ENCODE results near the gene VIPR1.

VIPR1 gene

GRCh38 chr3:42544492-42545283 is 42.2 kb downstream of the VIPR1 start:
- in situ Hi-C loops (cut with MboI; ENCODE audit: low sequenced_read_pairs, unreplicated experiment) = no loop called here
- TF ChIP-seq, protein P1, sequence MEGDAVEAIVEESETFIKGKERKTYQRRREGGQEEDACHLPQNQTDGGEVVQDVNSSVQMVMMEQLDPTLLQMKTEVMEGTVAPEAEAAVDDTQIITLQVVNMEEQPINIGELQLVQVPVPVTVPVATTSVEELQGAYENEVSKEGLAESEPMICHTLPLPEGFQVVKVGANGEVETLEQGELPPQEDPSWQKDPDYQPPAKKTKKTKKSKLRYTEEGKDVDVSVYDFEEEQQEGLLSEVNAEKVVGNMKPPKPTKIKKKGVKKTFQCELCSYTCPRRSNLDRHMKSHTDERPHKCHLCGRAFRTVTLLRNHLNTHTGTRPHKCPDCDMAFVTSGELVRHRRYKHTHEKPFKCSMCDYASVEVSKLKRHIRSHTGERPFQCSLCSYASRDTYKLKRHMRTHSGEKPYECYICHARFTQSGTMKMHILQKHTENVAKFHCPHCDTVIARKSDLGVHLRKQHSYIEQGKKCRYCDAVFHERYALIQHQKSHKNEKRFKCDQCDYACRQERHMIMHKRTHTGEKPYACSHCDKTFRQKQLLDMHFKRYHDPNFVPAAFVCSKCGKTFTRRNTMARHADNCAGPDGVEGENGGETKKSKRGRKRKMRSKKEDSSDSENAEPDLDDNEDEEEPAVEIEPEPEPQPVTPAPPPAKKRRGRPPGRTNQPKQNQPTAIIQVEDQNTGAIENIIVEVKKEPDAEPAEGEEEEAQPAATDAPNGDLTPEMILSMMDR (IDR thresholded peaks at IDR 0.05; ENCODE audit: borderline replicate concordance, control extremely low read depth, extremely low read depth, insufficient read depth, missing control alignments) = no peak
- no peak for DNase-seq (ENCODE audit: low spot score)

GRCh38 chr3:42545284-42545900 is 42.9 kb downstream of the VIPR1 start:
- DNase-seq (ENCODE audit: low spot score) = no peak
- TF ChIP-seq, protein P1 (IDR thresholded peaks at IDR 0.05; ENCODE audit: borderline replicate concordance, control extremely low read depth, extremely low read depth, insufficient read depth, missing control alignments) = no peak
- in situ Hi-C loops (cut with MboI; ENCODE audit: low sequenced_read_pairs, unreplicated experiment) = no loop called here

DNA sequence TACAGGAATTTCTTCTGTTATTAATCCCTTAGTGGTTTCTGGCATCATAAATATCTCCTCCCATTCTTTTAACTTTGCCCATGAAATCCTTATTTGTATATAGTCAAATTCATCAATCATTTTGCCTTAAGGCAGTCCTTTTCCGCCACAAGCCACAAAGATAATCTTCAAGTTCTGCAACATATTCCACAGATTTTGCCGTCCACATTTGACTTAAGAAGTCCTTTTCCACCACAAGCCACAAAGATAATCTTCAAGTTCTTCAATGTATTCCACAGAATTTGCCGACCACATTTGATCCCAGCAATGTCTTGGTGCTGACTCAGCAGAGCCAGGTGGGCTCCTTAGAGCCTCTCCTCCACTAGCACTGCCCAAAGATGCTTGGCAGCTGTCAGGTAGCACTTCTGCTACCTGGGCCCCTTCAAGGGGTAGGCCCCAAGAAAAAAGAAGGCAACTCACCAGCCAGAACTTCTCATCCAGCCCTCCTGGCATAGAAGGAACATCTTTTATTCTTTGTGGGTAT is 44.3 kb downstream of the VIPR1 start:
- in situ Hi-C loops (cut with MboI; ENCODE audit: low sequenced_read_pairs, unreplicated experiment) = no loop called here
- TF ChIP-seq, protein P1 (IDR thresholded peaks at IDR 0.05; ENCODE audit: borderline replicate concordance, control extremely low read depth, extremely low read depth, insufficient read depth, missing control alignments) = no peak
- peak; percentile 7 for DNase-seq (ENCODE audit: low spot score)

DNA sequence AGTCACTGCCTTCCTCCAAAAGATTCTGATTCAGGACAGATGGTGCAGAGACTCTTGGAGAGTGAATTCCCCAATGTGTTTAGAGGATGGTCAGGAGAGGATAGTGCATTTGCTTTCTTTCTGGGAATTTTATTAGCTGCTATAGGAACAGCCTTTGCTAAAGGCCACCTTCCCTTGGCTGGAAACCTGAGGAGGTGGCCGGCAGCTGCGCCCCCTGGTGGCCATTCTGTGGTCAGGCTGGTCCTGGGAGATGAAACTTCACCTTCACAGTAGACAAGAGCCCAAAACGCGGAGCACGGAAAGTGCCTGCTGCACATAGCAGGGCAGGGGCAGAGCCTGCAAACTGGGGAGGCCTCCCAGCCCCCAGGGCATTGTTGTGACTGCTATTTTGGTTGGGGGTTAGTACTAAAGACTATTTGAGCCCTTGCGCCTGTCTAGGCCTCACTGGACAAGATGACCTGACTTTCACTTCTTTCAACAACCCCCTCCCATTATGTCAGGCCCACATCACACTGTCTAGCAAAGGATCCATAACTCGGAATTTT is 45.0 kb downstream of the VIPR1 start:
- TF ChIP-seq, protein P1 (IDR thresholded peaks at IDR 0.05; ENCODE audit: borderline replicate concordance, control extremely low read depth, extremely low read depth, insufficient read depth, missing control alignments) = peak; percentile 93
- in situ Hi-C loops (cut with MboI; ENCODE audit: low sequenced_read_pairs, unreplicated experiment) = no loop called here

GRCh38 chr3:42549131-42549530 is 46.7 kb downstream of the VIPR1 start:
- in situ Hi-C loops (cut with MboI; ENCODE audit: low sequenced_read_pairs, unreplicated experiment) = no loop called here
- TF ChIP-seq, protein P1 (IDR thresholded peaks at IDR 0.05; ENCODE audit: borderline replicate concordance, control extremely low read depth, extremely low read depth, insufficient read depth, missing control alignments) = no peak
- DNase-seq (ENCODE audit: low spot score) = no peak

More for the DNA sequence above, 45.0 kb downstream of the VIPR1 start:
- peak; percentile 75 for DNase-seq (ENCODE audit: low spot score)

DNA sequence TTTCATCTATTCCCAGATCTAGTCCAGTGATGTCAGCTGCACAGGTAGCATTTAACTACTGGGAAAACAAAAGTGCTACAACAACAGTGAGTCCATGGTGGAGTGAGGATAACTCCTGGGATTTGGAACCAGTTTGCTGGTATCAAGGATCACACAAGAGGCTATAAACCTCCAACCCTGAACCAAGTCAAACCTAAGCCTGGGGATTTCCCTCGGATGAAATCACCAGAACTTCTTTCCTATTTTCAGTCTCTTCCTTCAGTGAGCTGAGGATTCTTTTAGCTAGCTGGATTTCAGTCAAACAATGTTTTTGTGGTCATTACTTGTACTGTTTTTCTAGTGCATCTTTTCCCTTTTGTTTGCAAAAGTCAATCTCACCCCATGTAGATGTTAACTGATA is 47.8 kb downstream of the VIPR1 start:
- DNase-seq (ENCODE audit: low spot score) = no peak
- in situ Hi-C loops (cut with MboI; ENCODE audit: low sequenced_read_pairs, unreplicated experiment) = no loop called here
- TF ChIP-seq, protein P1 (IDR thresholded peaks at IDR 0.05; ENCODE audit: borderline replicate concordance, control extremely low read depth, extremely low read depth, insufficient read depth, missing control alignments) = no peak
